Mucosa of descending colon (tissue), 3 donors: ENCODE data around the gene ANKRA2. TPM values are rescaled to one million over a fixed set of nuclear protein-coding genes. Genes with fewer than 3 reads are reported as not detected.
A peak's percentile ranks its signal among the peaks of the same experiment; 100 is the strongest.

ENCODE experiments used
- ATAC-seq: fragments of 200-7000 bp; cut with Tn5 transposase; one replicate; pipeline ENCODE4 v1.9.1; 2020; ENCODE audit warnings: mild to moderate bottlenecking, moderate library complexity
- DNase-seq, 3 donors: peaks; one replicate each; pipeline ENCODE4 v3.0.0-alpha.2; 2020
- H3K36me3 ChIP-seq: fragments of 200-600 bp; one replicate; pipeline ENCODE4 v1.8.0; 2021; ENCODE audit warnings: low read depth, mild to moderate bottlenecking
- H3K4me1 ChIP-seq: fragments of 200-600 bp; one replicate; pipeline ENCODE4 v1.8.0; 2021; ENCODE audit warnings: low read depth, mild to moderate bottlenecking
- H3K4me3 ChIP-seq: fragments of 200-600 bp; one replicate; pipeline ENCODE4 v1.8.0; 2021; ENCODE audit warnings: mild to moderate bottlenecking
- H3K9me3 ChIP-seq: fragments of 200-600 bp; one replicate; pipeline ENCODE4 v1.8.0; 2021; ENCODE audit warnings: mild to moderate bottlenecking
- intact Hi-C, 2 donors: fragments of 100-400 bp; cut with DNase I in 1 of 2; cut with micrococcal nuclease in 1 of 2; formaldehyde crosslinking; loops; one replicate each; pipeline versions ENCODE4 v1.11.0 to v1.11.1; 2022; cut with DNase I, micrococcal nuclease
- total RNA-seq, 3 donors: library from RNA; stranded (reverse); fragmentation: NEBNext Ultra II Directional in 2 of 3; extraction: Animal tissue kit (Norgen Biotek cat#: 25700) in 2 of 3; gene quantifications; one replicate each; pipeline versions ENCODE4 v1.2.1 to v1.2.4, GENCODE V29; 2021 to 2023
- TF ChIP-seq, protein P1 (sequence below): fragments of 200-600 bp; IDR thresholded peaks from one replicate; pipeline ENCODE4 v1.8.0; 2022; ENCODE audit warnings: antibody characterized with exemption, mild to moderate bottlenecking
- donor health status: DM: no; HTN: no; CAD: no; lungs with moderate emphysema.
- donor health status: DM: no; HTN: no; CAD: no.
- donor health status: DM: no; HTN: yes; CAD: no.

Gene ANKRA2
- total RNA-seq, 3 donors from 2014 or later = 20.8 to 23.8 (median 23.1) TPM

DNA sequence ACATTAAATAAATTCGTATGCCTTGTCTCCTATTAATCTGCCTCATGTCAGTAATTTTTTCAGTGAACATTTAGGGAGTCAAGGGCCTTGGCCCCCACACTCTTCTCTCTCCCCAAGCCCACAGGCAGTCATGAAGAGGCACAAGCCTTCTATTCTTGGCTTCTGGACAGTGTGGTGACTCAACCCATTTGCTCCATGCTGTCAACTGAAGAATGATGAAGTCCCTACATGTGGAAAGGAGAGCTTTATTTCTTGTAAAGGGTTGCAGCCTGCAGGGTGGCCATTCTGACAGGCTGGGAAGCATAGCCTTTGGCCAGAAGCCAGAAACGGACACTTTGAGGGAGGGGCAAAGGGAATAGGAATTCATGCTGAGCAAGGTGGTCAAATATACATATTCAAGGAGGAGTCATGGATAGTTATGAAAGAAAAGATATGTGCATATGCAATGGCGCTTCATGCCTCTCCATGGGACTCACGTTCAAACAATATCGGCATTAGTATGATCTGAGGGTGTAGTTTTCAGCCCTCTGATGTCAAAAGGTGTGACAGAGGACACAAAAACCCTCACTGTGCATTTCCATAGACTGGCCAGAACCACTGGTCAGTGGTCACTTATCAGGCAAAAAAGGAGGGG lies 31.3 kb downstream of the ANKRA2 start:
- ATAC-seq (no peak), DNase-seq (no peak)
- intact Hi-C loops = no loop called here
- H3K4me1 ChIP-seq = peaks cover 2% of the 10 kb centered on the region
- H3K4me3 ChIP-seq = no peak overlapping the region
- H3K36me3 ChIP-seq = no peaks in the 10 kb centered on the region
- H3K9me3 ChIP-seq = no peaks in the 10 kb centered on the region
- TF ChIP-seq, protein P1, sequence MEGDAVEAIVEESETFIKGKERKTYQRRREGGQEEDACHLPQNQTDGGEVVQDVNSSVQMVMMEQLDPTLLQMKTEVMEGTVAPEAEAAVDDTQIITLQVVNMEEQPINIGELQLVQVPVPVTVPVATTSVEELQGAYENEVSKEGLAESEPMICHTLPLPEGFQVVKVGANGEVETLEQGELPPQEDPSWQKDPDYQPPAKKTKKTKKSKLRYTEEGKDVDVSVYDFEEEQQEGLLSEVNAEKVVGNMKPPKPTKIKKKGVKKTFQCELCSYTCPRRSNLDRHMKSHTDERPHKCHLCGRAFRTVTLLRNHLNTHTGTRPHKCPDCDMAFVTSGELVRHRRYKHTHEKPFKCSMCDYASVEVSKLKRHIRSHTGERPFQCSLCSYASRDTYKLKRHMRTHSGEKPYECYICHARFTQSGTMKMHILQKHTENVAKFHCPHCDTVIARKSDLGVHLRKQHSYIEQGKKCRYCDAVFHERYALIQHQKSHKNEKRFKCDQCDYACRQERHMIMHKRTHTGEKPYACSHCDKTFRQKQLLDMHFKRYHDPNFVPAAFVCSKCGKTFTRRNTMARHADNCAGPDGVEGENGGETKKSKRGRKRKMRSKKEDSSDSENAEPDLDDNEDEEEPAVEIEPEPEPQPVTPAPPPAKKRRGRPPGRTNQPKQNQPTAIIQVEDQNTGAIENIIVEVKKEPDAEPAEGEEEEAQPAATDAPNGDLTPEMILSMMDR = no peak

DNA sequence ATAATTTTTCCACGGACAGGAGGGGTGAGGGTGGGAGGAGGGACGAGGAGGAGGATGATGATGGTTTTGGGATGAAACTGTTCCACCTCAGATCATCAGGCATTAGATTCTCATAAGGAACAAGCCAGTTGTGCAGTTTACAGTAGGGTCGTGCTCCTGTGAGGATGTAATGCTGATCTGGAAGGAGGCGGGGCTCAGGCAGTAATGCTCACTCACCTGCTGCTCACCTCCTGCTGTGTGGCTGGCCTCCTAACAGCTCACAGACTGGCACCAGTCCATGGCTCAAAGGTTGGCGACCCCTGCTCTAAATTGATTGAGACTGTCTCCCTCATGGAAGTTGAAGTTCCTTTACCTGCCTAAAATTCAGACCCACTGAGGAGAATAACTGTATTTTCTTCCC lies 33.2 kb downstream of the ANKRA2 start:
- TF ChIP-seq, protein P1 = no peak
- ATAC-seq (peak; percentile 43), DNase-seq (no peak)
- no peaks in the 10 kb centered on the region for H3K9me3 ChIP-seq
- H3K4me1 ChIP-seq = peaks cover 2% of the 10 kb centered on the region
- H3K36me3 ChIP-seq = no peaks in the 10 kb centered on the region
- no peak overlapping the region for H3K4me3 ChIP-seq
- intact Hi-C loops = no loop called here

DNA sequence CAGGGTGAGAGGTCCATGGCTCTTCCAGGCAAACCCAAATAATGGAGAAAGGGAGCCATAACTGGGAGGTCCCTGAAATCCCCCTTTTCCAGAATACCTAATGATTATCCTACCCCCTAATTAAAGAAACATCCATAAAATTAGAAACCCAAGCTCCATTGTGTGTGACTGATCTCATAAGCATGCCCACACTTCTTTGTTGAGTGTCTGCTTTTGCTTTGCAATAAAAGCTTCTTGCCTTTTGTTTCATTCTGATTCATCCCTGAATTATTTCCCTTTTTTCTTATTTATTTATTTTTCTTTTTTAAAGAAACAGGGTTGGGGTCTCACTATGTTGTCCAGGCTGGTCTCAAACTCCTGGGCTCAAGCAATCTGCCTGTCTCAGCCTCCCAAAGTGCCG lies 34.1 kb downstream of the ANKRA2 start:
- Histone ChIP-seq H3K4me3 (no peak overlapping the region), H3K9me3 (no peaks in the 10 kb centered on the region), H3K36me3 (no peaks in the 10 kb centered on the region), H3K4me1 (no peaks in the 10 kb centered on the region)
- DNase-seq (no peak), ATAC-seq (no peak)
- TF ChIP-seq, protein P1 = no peak
- intact Hi-C loops = no loop called here

DNA sequence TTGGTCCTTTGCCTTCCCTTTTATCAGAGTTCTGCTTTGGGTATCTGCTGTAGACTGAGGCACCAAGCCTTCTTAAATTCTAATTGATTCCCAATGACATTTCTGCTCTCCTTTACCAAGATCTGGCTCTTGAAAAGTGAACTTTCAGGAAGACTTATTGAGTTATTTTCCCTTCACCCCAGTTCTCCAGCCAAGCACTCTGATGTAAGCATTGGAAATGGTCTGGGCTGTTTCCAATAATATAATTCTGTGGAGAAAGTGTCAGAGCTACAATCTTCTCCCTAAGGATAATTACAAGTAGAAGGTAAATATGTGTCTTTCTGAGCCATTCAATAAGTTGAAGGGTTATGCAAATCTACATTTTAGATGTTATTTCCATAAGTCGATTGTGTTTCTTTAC lies 36.4 kb downstream of the ANKRA2 start:
- H3K36me3 ChIP-seq = no peaks in the 10 kb centered on the region
- DNase-seq = no peak
- no peaks in the 10 kb centered on the region for H3K9me3 ChIP-seq
- H3K4me1 ChIP-seq = no peaks in the 10 kb centered on the region
- ATAC-seq = no peak
- H3K4me3 ChIP-seq = no peak overlapping the region
- intact Hi-C loops = no loop called here
- TF ChIP-seq, protein P1 = no peak

DNA sequence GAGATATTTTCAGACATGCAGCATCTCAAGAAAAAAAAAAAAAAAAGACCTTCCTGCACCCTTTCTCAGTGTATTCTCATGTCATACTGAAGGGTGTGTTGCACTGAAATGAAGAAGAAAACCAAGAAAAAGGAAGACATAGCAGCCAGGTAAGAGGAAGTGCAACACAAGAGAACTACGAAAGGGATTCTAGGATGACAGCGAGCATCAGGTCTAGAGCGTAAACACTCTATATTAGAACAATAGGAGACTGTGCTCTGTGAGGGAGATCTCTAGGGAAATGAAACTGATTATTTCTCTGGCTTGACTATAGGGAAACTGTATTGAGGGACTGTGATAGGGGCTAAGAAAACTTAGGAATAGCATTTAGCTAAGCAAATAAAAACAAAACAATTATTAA lies 37.2 kb downstream of the ANKRA2 start:
- Histone ChIP-seq H3K4me1 (no peaks in the 10 kb centered on the region), H3K36me3 (no peaks in the 10 kb centered on the region), H3K4me3 (no peak overlapping the region), H3K9me3 (no peaks in the 10 kb centered on the region)
- DNase-seq = no peak
- TF ChIP-seq, protein P1 = no peak
- ATAC-seq = no peak
- intact Hi-C loops = no loop called here
